ENCODE data around the gene ARHGAP32.
A peak's percentile ranks its signal among the peaks of the same experiment; 100 is the strongest.
"Not testable (repeated sequence)": the region's sequence is repeated elsewhere in the genome, so short reads cannot be mapped to it uniquely, and the experiment has no call there.

Gene ARHGAP32

GRCh38 chr11:129191649-129192048 lies 476 bp downstream of the ARHGAP32 start:
- Histone ChIP-seq H3K4me3 (ENCODE audit: low read length) (no peak overlapping the region), H3K4me1 (ENCODE audit: insufficient read depth, low read length) (peaks cover 26% of the 10 kb centered on the region), H3K27me3 (ENCODE audit: insufficient read depth, low read length) (no peaks in the 10 kb centered on the region), H3K9me3 (ENCODE audit: insufficient read depth, low read depth, low read length) (peaks cover 3% of the 10 kb centered on the region; the same call in 1 of the 2 replicates), H3K9ac (ENCODE audit: low read depth, low read length) (0 out of 2 replicates have a peak overlapping the region, but pooled peaks have one; percentile 3), H3K36me3 (ENCODE audit: insufficient read depth, low read depth, low read length) (no peaks in the 10 kb centered on the region), H3K27ac (ENCODE audit: low read length) (no peak overlapping the region)

- Histone ChIP-seq H3K9ac (ENCODE audit: low read depth, low read length) (no peak overlapping the region), H3K9me3 (ENCODE audit: insufficient read depth, low read depth, low read length) (peaks cover 4% of the 10 kb centered on the region; the same call in 1 of the 2 replicates), H3K36me3 (ENCODE audit: insufficient read depth, low read depth, low read length) (no peaks in the 10 kb centered on the region), H3K4me3 (ENCODE audit: low read length) (no peak overlapping the region), H3K27me3 (ENCODE audit: insufficient read depth, low read length) (no peaks in the 10 kb centered on the region), H3K27ac (ENCODE audit: low read length) (no peak overlapping the region), H3K4me1 (ENCODE audit: insufficient read depth, low read length) (peaks cover 21% of the 10 kb centered on the region)
Measured at GRCh38 chr11:129190087-129190486, 2.0 kb downstream of the ARHGAP32 start.

- Histone ChIP-seq H3K4me3 (ENCODE audit: low read length) (no peak overlapping the region), H3K4me1 (ENCODE audit: insufficient read depth, low read length) (peaks cover 21% of the 10 kb centered on the region), H3K27me3 (ENCODE audit: insufficient read depth, low read length) (no peaks in the 10 kb centered on the region), H3K36me3 (ENCODE audit: insufficient read depth, low read depth, low read length) (no peaks in the 10 kb centered on the region), H3K9me3 (ENCODE audit: insufficient read depth, low read depth, low read length) (peaks cover 4% of the 10 kb centered on the region; the same call in 1 of the 2 replicates), H3K9ac (ENCODE audit: low read depth, low read length) (no peak overlapping the region), H3K27ac (ENCODE audit: low read length) (no peak overlapping the region)
Measured at GRCh38 chr11:129189646-129190045, 2.5 kb downstream of the ARHGAP32 start.

- not testable (repeated sequence) for H3K4me3 ChIP-seq (ENCODE audit: low read length); H3K36me3 ChIP-seq (ENCODE audit: insufficient read depth, low read depth, low read length); H3K9me3 ChIP-seq (ENCODE audit: insufficient read depth, low read depth, low read length); H3K4me1 ChIP-seq (ENCODE audit: insufficient read depth, low read length); H3K27me3 ChIP-seq (ENCODE audit: insufficient read depth, low read length); H3K27ac ChIP-seq (ENCODE audit: low read length); H3K9ac ChIP-seq (ENCODE audit: low read depth, low read length)
Measured at GRCh38 chr11:129185082-129185481, 7.0 kb downstream of the ARHGAP32 start.

- H3K9ac ChIP-seq (ENCODE audit: low read depth, low read length) = no peak overlapping the region
- no peaks in the 10 kb centered on the region for H3K27me3 ChIP-seq (ENCODE audit: insufficient read depth, low read length)
- no peak overlapping the region for H3K4me3 ChIP-seq (ENCODE audit: low read length)
- H3K9me3 ChIP-seq (ENCODE audit: insufficient read depth, low read depth, low read length) = peaks cover 4% of the 10 kb centered on the region; the same call in 1 of the 2 replicates
- no peaks in the 10 kb centered on the region for H3K36me3 ChIP-seq (ENCODE audit: insufficient read depth, low read depth, low read length)
- no peak overlapping the region for H3K27ac ChIP-seq (ENCODE audit: low read length)
- peaks cover 8% of the 10 kb centered on the region; the same call in 1 of the 2 replicates for H3K4me1 ChIP-seq (ENCODE audit: insufficient read depth, low read length)
Measured at GRCh38 chr11:129184581-129184980, 7.5 kb downstream of the ARHGAP32 start.

GRCh38 chr11:129167315-129167714 lies 24.8 kb downstream of the ARHGAP32 start:
- Histone ChIP-seq H3K4me1 (ENCODE audit: insufficient read depth, low read length) (no peaks in the 10 kb centered on the region), H3K27me3 (ENCODE audit: insufficient read depth, low read length) (no peaks in the 10 kb centered on the region), H3K4me3 (ENCODE audit: low read length) (no peak overlapping the region), H3K27ac (ENCODE audit: low read length) (no peak overlapping the region), H3K9me3 (ENCODE audit: insufficient read depth, low read depth, low read length) (peaks cover 8% of the 10 kb centered on the region; the same call in 1 of the 2 replicates), H3K36me3 (ENCODE audit: insufficient read depth, low read depth, low read length) (peaks cover 7% of the 10 kb centered on the region; the same call in 1 of the 2 replicates), H3K9ac (ENCODE audit: low read depth, low read length) (no peak overlapping the region)

- Histone ChIP-seq H3K4me3 (ENCODE audit: low read length) (no peak overlapping the region), H3K4me1 (ENCODE audit: insufficient read depth, low read length) (no peaks in the 10 kb centered on the region), H3K9ac (ENCODE audit: low read depth, low read length) (no peak overlapping the region), H3K36me3 (ENCODE audit: insufficient read depth, low read depth, low read length) (peaks cover 9% of the 10 kb centered on the region; the same call in 1 of the 2 replicates), H3K27me3 (ENCODE audit: insufficient read depth, low read length) (no peaks in the 10 kb centered on the region), H3K9me3 (ENCODE audit: insufficient read depth, low read depth, low read length) (peaks cover 8% of the 10 kb centered on the region; the same call in 1 of the 2 replicates), H3K27ac (ENCODE audit: low read length) (no peak overlapping the region)
Measured at GRCh38 chr11:129163714-129164164, 28.4 kb downstream of the ARHGAP32 start.

- H3K9ac ChIP-seq (ENCODE audit: low read depth, low read length); H3K4me3 ChIP-seq (ENCODE audit: low read length); H3K9me3 ChIP-seq (ENCODE audit: insufficient read depth, low read depth, low read length); H3K4me1 ChIP-seq (ENCODE audit: insufficient read depth, low read length); H3K36me3 ChIP-seq (ENCODE audit: insufficient read depth, low read depth, low read length); H3K27me3 ChIP-seq (ENCODE audit: insufficient read depth, low read length); H3K27ac ChIP-seq (ENCODE audit: low read length): not testable (repeated sequence)
Measured at GRCh38 chr11:129157080-129157479, 35.0 kb downstream of the ARHGAP32 start.

- Histone ChIP-seq H3K36me3 (ENCODE audit: insufficient read depth, low read depth, low read length) (no peaks in the 10 kb centered on the region), H3K27me3 (ENCODE audit: insufficient read depth, low read length) (no peaks in the 10 kb centered on the region), H3K27ac (ENCODE audit: low read length) (no peak overlapping the region), H3K4me3 (ENCODE audit: low read length) (no peak overlapping the region), H3K4me1 (ENCODE audit: insufficient read depth, low read length) (peaks cover 3% of the 10 kb centered on the region; the same call in 1 of the 2 replicates), H3K9me3 (ENCODE audit: insufficient read depth, low read depth, low read length) (peaks cover 14% of the 10 kb centered on the region), H3K9ac (ENCODE audit: low read depth, low read length) (no peak overlapping the region)
Measured at GRCh38 chr11:129155745-129156144, 36.4 kb downstream of the ARHGAP32 start.

GRCh38 chr11:129148487-129148886 lies 43.6 kb downstream of the ARHGAP32 start:
- H3K27ac ChIP-seq (ENCODE audit: low read length) = no peak overlapping the region
- no peaks in the 10 kb centered on the region for H3K27me3 ChIP-seq (ENCODE audit: insufficient read depth, low read length)

GRCh38 chr11:129146191-129146590 lies 45.9 kb downstream of the ARHGAP32 start:
- H3K27me3 ChIP-seq (ENCODE audit: insufficient read depth, low read length) = no peaks in the 10 kb centered on the region
- no peak overlapping the region for H3K4me3 ChIP-seq (ENCODE audit: low read length)
- H3K36me3 ChIP-seq (ENCODE audit: insufficient read depth, low read depth, low read length) = no peaks in the 10 kb centered on the region
- peaks cover 10% of the 10 kb centered on the region; the same call in 1 of the 2 replicates for H3K9me3 ChIP-seq (ENCODE audit: insufficient read depth, low read depth, low read length)
- no peak overlapping the region for H3K27ac ChIP-seq (ENCODE audit: low read length)
- H3K9ac ChIP-seq (ENCODE audit: low read depth, low read length) = no peak overlapping the region
- H3K4me1 ChIP-seq (ENCODE audit: insufficient read depth, low read length) = peaks cover 17% of the 10 kb centered on the region

More at GRCh38 chr11:129148487-129148886, 43.6 kb downstream of the ARHGAP32 start:
- no peaks in the 10 kb centered on the region for H3K36me3 ChIP-seq (ENCODE audit: insufficient read depth, low read depth, low read length)
- H3K4me1 ChIP-seq (ENCODE audit: insufficient read depth, low read length) = peaks cover 12% of the 10 kb centered on the region
- H3K9ac ChIP-seq (ENCODE audit: low read depth, low read length) = no peak overlapping the region
- no peak overlapping the region for H3K4me3 ChIP-seq (ENCODE audit: low read length)
- peaks cover 19% of the 10 kb centered on the region for H3K9me3 ChIP-seq (ENCODE audit: insufficient read depth, low read depth, low read length)

GRCh38 chr11:129145276-129145675 lies 46.8 kb downstream of the ARHGAP32 start:
- Histone ChIP-seq H3K27me3 (ENCODE audit: insufficient read depth, low read length) (no peaks in the 10 kb centered on the region), H3K4me1 (ENCODE audit: insufficient read depth, low read length) (peaks cover 17% of the 10 kb centered on the region), H3K36me3 (ENCODE audit: insufficient read depth, low read depth, low read length) (no peaks in the 10 kb centered on the region), H3K9me3 (ENCODE audit: insufficient read depth, low read depth, low read length) (peaks cover 1% of the 10 kb centered on the region; the same call in 1 of the 2 replicates), H3K9ac (ENCODE audit: low read depth, low read length) (no peak overlapping the region), H3K4me3 (ENCODE audit: low read length) (no peak overlapping the region), H3K27ac (ENCODE audit: low read length) (no peak overlapping the region)

Data from iPS-20b (cell line).